ENCODE data around the gene PCNT. TPM values are rescaled to one million over a fixed set of nuclear protein-coding genes. Genes with fewer than 3 reads are reported as not detected.

The PCNT gene
- total and polyA plus RNA-seq, 10 of the 15 experiments (the other 5 are each of a cell fraction or from before 2014, with no cell fraction given), result 2.9 to 39.6 (median 20.5) TPM

GRCh38 chr21:46322351-46323226 lies 1.4 kb upstream of the PCNT start (continued):
- TF ChIP-seq LARP7 (IDR thresholded peaks at IDR 0.05) (0 out of 2 replicates have a peak, but pooled peaks have one; percentile 34), USF1 (IDR thresholded peaks at IDR 0.05; ENCODE audit: borderline replicate concordance, extremely low read length, insufficient read depth, low read depth, low read length) (no peak), BCL11A (IDR thresholded peaks at IDR 0.05; ENCODE audit: low read depth, low read length) (no peak), POLR2A (IDR thresholded peaks at IDR 0.05; ENCODE audit: low read depth, low read length) (peak; percentile 50), CREM (IDR thresholded peaks at IDR 0.05; ENCODE audit: low read depth) (peak; percentile 13; the same call in 1 of the 2 replicates), PAX5 (IDR thresholded peaks at IDR 0.05; ENCODE audit: borderline replicate concordance, low read depth, low read length) (0 out of 2 replicates have a peak, but pooled peaks have one; percentile 6), RELA (IDR thresholded peaks at IDR 0.05; ENCODE audit: borderline replicate concordance, partially characterized antibody) (no peak), POLR2AphosphoS5 (IDR thresholded peaks at IDR 0.05; ENCODE audit: low read length) (0 out of 2 replicates have a peak, but pooled peaks have one; percentile 40), ASH2L (IDR thresholded peaks at IDR 0.05; ENCODE audit: borderline replicate concordance, low read depth) (no peak)

GRCh38 chr21:46323227-46323709 lies 688 bp upstream of the PCNT start:
- ChIA-PET POLR2A (interaction anchor here (0.5 to 2.3 kb wide), 5 partner anchors 38 to 142 kb away, joined by 3 to 7 read pairs (median 4); partner anchors contain the start of genes MCM3AP and YBEY), CTCF (interaction anchor here (0.8 to 1.7 kb wide), 2 partner anchors 180 to 314 kb away, joined by 4 to 5 read pairs; no protein-coding TSS in a partner anchor), SMC1A (ENCODE audit: uncharacterized antibody, unreplicated experiment) (interaction anchor here (0.8 to 1.3 kb wide), 3 partner anchors 38 to 71 kb away, joined by 3 to 4 read pairs (median 4); no protein-coding TSS in a partner anchor), RAD21 (ENCODE audit: unreplicated experiment) (interaction anchor here (0.5 to 1.6 kb wide), 7 partner anchors 11 to 316 kb away, joined by 3 to 8 read pairs (median 4); partner anchors contain the start of gene LSS)
- peak overlapping the region; percentile 94 for H3K27ac ChIP-seq (ENCODE audit: control insufficient read depth, insufficient read depth)
- 2% methylated on average over 34 of the region's 34 CpGs for WGBS (ENCODE audit: insufficient coverage, insufficient replicate concordance, low lambda C conversion rate, missing lambda C conversion rate)
- H3K4me3 ChIP-seq, result peak overlapping the region; percentile 87
- BruUV-seq (replicated peaks), result no TSS peak
- peak overlapping the region; percentile 75 for H3K4me2 ChIP-seq (ENCODE audit: control insufficient read depth, insufficient read depth)
- ATAC-seq (no peak), FAIRE-seq (no peak), DNase-seq (ENCODE audit: low read depth, low spot score) (no peak)
- H4K20me1 ChIP-seq (ENCODE audit: control insufficient read depth, insufficient read depth), result no peaks in the 10 kb centered on the region
- H3K9me3 ChIP-seq (replicated peaks; ENCODE audit: control insufficient read depth, insufficient read depth, low read length), result no peaks in the 10 kb centered on the region
- H3K27me3 ChIP-seq (replicated peaks in 1 of 2; ENCODE audit: control insufficient read depth in 2 of 2, insufficient read depth in 2 of 2, low read length in 1 of 2), result no peaks in the 10 kb centered on the region
- H3K79me2 ChIP-seq (ENCODE audit: control insufficient read depth, insufficient read depth, low read length), result peaks cover 60% of the 10 kb centered on the region
- intact Hi-C loops (cut with micrococcal nuclease; ENCODE audit: unreplicated experiment), result loop anchor here (1.0 to 5.0 kb wide), 3 partner anchors 37 to 134 kb away; partner anchors contain the start of genes DIP2A and YBEY
- peak overlapping the region; percentile 96 for H3K9ac ChIP-seq (ENCODE audit: control insufficient read depth, insufficient read depth, low read length)
- H3K36me3 ChIP-seq (ENCODE audit: control insufficient read depth in 2 of 2, insufficient read depth in 2 of 2, low read length in 1 of 2), result peaks cover 0 to 3% of the 10 kb centered on the region in 2 experiments; a peak in 2 of 4 replicates
- in situ Hi-C loops (cut with MboI), result no loop called here
- H2AFZ ChIP-seq (ENCODE audit: control insufficient read depth, low read depth, low read length), result peak overlapping the region; percentile 78
- peaks cover 5% of the 10 kb centered on the region for H3K4me1 ChIP-seq (ENCODE audit: control insufficient read depth, insufficient read depth, low read length)
- TF ChIP-seq RUNX3 (IDR thresholded peaks at IDR 0.05; ENCODE audit: low read length) (peak; percentile 37; the same call in 1 of the 2 replicates), LARP7 (IDR thresholded peaks at IDR 0.05) (peak; percentile 61; the same call in 1 of the 2 replicates), MYB (IDR thresholded peaks at IDR 0.05; ENCODE audit: borderline replicate concordance, low read depth, low read length) (no peak), ZNF217 (IDR thresholded peaks at IDR 0.05) (no peak), CTCF (IDR thresholded peaks at IDR 0.05 in 2 of 3, conservative IDR thresholded peaks at IDR 0.05 in 1 of 3; ENCODE audit: control insufficient read depth in 2 of 3, extremely low read depth in 1 of 3, insufficient read depth in 1 of 3, low read depth in 3 of 3, low read length in 3 of 3) (0 out of 6 replicates have a peak, but pooled peaks of 1 of the 3 experiments have one; percentile 2), NFIC (IDR thresholded peaks at IDR 0.05; ENCODE audit: low read depth, low read length) (no peak), ESRRA (IDR thresholded peaks at IDR 0.05; ENCODE audit: low read length) (no peak), PAX8 (IDR thresholded peaks at IDR 0.05) (no peak), NKRF (conservative IDR thresholded peaks at IDR 0.05) (no peak)
